NCI-H345 treated with DMSO at 0.1 percent for 48 hours (cell line): ENCODE data around the gene HYAL1.
A peak's percentile ranks its signal among the peaks of the same experiment; 100 is the strongest.
"Not testable (repeated sequence)": the region's sequence is repeated elsewhere in the genome, so short reads cannot be mapped to it uniquely, and the experiment has no call there.

Experiments used
- DNase-seq: peaks from one replicate; lab custom pipeline; 2025; ENCODE audit not compliant: unreplicated experiment; lab: John Stamatoyannopoulos, UW

Gene HYAL1

DNA sequence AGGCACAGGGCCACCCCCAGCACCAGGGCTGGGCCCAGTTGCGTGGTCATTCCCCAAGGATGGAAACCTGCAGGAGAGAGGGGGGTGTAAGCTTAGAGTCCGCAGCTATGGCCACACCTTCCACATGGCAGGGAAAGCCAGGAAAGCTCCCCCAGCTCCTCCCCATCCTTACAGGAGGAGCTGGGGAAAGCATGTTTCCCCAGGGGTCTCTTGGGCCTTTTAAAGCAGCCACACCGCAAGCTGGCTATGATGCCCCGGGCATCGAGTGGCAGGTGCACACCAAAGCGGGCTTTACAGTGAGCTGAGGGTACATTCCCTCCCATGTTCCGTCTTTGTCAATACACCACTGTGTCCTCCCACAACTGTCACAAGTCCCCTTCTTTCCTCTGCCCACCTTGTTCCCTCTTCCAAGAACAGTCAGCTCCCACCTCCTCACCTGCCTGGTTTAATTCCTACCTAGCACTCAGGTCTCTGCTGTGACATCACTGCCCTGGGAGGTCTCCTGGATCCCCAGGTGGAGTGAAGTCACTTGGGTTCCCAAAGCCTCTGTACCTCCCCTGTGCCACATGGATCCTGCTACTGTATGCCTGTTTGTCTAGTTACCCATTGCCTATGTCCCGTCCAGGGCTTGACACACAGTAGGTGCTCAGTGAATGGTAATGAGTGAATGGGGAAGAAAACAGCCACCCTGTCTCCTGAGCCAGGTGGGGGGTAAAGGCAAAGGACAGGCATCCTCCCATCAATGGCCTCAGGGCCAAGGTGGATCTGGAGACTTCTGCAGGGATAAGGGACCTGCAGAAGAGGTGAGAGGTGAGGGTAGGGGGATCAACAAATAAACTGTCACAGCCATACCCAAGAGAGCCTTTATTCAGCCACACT, 7.6 kb downstream of the HYAL1 start:
- DNase-seq = no peak

DNA sequence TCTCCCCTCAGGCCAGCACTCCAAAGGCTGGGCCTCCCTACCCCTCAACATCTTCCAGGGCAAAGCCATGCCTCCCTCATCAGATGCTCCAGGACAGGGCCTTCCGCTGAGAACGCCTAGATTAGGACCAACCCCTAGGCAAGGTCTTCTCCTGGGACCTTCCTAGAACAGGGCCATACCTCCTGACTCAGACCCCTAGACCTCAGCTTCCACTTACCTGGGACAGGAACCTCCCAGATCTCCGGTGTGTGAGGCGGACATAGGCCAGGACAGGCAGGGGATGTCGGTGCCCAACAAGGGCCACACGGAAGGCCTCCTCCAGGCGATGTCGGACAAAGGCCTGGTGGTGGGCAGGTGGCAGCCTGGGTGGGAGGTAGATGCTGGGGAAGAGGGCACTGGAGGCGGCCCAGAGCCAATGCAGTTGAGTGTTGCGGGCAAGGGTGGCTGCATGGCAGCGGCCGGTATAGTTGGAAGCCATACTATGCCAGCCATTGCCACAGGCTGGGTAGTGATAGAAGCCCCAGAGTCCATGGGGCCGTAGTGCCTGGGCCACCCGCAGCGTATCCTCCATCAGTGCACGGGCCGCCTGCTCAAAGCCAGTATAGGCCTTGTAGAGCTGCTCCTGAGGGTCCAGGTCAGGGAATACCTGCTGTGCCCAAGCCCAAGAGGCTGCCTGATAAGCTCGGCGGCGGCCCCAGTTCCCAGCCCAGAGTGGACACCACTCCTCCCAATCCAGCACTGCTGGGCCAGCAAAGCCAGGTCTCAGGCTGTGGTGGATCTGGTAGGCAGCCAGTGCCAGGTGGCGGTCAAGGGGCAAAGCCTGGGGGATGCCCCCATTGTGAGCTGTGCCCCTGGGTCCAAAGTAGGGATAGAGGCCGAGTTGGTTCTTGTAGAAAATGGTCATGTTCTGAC, 8.6 kb downstream of the HYAL1 start:
- DNase-seq = no peak

DNA sequence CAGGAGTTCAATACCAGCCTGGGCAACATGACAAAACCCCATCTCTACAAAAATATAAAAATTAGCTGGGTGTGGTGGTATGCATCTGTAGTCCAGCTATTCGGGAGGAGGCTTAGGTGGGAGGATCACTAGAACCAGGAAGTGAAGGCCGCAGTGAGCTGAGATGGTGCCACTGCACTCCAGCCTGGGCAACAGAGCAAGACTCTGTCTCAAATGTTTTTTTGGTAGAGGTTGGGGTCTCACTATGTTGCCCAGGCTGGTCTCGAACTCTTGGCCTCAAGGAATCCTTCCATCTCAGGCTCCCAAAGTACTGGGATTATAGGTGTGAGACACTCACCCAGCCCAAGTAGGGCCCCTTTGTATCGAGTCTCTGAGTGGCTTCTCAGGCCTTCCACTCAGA, 9.3 kb downstream of the HYAL1 start:
- no peak for DNase-seq

DNA sequence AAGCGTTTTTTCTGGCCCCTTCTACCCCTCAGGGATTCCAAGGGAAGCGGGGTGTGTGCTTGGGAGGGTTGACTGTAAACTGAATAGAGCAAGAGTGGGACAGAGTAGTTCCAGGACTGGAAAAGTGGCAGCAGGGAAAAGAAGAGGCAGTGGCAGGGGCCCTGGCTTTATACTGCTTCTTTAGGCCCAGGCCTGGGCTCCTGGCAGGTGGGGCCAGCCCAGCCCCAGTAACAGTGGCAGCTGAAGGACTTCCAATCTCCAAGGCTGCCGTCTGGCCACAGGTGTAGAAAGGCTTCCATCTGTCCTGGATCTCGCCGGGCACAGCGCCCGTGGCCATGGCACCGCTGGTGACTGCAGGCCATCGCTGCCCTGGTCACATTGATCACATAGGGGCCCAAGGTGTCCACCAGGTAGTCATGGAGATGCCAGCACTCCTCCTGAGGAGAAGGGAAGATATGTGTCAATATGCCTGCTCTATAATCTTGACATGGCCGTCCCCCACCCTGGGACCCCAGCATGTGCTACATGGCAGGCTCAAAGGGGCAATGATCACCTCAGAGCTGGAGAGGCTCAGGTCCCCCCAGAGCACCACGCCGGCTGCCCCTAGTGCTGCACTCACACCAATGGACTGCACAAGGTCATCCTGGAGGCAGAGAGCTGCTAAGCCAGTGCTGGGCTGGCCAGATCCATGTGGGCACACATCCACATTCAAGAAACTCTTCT, 10.1 kb downstream of the HYAL1 start:
- no peak for DNase-seq

DNA sequence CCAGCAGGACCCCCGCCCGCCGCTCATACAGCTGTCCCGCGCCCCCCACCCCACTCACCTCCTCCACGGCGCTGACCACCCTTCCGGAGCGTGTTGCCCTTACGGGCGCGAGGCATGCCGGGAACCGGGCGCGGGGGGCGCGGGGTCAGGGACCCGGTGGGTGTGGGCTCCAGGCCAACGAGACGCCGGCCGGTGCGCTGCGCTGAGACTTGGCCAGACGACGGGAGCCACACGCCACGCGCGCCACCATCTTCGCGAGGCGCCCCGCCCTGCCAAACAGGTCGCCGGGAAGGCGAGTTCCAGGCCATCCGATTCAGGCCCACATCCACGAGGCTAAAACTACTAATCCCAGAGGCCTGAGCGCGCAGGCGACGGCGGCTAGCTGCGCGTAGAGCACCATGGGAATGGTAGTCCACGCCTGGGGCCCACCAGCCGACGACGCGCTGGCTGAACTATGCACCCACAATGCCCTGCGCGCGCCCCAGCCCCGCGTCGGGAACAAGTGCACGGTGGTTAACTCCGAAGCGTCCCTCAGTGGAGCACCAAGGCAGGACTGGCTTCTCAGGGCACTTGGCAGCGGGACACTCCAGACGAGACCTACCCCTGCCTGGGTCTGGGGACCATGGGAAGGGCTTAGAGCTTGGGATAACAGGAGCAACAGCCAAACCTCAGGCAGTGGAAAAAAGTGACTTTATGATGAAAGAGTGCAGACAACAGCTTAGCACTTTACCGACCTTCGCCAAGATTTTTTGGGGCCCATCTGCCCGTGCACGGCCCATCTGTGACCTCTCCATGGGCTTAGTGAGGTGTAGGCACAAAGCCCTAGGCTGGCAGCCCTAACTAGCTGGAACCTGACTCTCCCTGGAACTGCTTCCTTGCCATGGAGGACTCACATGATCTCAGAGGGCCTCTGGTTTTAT, 11.0 kb downstream of the HYAL1 start, which contains the start of gene IFRD2:
IFRD2 (minus strand) TSS at position 271 of the 920 bp plus-strand sequence; CDS start at position 116, 155 bp downstream.
- DNase-seq = peak; percentile 87

DNA sequence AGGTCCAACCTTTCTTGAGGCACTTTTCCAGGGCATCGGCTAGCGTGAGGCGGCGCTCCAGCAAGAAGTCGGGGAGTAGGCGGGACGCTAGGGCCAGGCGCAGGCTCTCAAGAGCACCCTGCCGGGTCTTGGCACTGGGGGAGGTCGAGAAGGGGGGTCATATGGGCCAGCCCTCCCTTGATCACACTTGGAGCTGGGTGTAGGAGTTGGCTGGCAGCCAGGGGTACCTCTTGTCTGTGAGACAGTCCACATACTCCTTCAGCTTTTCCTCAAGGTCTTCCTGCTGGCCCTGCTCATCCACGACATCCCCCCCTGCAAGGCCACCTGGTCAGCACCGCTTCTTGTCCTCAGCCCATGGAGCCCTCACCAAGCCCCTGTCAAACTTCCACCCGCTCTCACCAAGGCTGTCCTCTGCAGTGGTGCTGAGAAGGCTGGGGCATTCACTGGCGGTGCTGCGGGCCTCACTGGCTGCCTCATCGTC, 13.2 kb downstream of the HYAL1 start:
- no peak for DNase-seq

DNA sequence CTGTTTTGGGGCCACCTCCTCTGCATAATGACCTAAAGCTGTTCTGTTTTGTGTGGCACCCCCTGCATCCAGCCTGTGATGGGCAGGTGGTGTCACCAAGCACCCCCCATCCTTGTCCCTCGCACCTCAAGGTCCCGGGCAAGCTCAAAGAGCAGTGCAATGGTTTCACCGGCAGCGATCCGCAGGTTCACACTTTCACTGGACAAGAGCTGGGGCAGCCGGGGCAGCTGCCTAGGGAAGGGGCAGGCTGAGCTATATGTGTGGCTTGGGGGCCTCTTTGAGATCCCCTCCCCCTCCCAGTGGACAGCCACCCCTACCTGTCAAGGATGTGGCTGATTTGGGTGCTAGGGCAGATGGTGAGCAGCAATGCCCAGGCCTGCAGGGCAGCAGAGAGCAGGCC, 14.2 kb downstream of the HYAL1 start:
- DNase-seq = no peak

DNA sequence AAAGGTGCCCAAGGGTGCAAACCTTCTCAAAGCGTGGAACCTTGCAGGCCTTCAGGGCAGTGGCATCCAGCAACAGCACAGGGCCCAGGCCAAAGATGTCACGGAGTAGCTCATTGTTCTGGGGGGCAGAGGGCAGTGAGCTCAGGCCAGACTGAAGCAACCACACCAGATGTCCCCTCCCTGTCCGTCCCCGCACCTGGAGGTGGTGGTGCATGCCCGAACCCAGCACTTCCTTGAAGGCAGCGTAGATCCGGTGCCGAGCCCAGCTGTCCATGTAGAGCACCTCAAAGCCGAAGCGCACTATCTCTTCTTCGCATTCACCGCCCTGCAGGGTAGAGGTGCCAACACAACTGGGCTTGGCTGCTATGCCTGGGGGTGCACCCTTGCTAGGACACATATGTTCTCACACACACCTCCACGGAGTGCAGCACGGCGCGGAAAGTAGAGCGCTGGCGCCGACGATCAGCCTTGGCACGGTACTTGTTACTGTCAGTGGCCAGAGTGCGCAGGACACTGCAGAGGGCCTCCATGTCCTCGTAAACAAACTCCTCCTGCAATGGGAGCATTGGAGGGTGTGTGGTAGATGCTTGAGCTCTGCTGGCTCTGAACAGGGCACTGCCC, 14.9 kb downstream of the HYAL1 start:
- no peak for DNase-seq

DNA sequence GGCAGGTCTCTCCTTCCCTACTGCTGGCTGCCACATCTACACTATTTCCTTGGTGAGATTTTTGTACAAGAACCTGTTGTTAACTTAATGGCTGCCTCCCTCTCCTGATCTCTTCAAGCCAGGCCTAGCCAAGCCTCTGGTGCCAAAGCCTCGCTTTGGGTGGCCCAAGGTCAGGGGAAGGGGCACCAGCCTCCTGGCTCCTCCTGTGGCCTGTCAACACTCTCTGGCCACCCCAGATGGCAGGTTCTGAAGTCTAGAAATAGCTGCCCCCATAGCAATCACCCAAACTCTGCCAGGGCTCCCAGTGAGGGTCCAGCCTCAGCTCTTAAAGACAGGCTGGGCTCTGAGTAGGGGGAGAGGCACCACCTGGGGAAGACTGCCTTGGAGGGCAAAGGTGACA, 16.1 kb downstream of the HYAL1 start:
- no peak for DNase-seq

DNA sequence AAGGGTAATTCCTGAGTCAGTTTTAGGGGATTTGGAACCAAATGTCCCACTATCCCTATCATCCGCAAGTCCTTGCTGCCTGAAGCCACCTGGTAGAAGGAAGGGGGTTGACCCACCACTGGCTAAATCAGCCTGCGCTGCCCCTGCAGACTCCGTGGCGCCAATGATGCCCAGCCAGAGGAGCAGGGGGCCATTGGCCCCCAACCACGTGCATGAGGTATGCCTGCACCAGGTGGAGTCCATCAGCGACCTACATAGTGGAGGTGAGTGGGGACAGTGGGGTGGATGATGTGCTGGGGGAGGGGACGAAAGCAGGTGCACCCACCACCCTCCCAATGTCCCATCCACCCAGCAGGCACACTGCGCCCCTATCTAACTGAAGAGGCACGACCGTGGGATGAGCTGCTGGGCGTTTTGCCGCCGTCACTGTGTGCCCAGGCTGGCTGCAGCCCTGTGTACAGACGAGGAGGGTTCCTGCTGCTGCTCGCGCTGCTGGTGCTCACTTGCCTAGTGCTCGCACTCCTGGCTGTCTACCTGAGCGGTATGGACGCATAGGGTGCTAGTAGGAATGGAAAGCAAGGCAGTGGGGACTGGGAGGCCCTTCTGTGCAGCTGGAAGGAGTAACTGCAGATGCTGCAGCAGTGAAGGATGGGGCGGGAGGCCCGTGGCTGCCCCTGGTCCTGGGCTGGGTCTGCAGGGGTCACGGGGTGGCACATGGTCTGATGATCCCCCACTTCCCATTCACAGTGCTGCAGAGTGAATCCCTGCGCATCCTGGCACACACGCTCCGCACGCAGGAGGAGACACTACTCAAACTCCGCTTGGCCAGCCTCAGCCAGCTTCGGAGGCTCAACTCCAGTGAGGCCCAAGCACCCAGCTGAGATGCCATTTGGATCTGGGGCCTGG, 16.8 kb downstream of the HYAL1 start:
- DNase-seq = no peak

DNA sequence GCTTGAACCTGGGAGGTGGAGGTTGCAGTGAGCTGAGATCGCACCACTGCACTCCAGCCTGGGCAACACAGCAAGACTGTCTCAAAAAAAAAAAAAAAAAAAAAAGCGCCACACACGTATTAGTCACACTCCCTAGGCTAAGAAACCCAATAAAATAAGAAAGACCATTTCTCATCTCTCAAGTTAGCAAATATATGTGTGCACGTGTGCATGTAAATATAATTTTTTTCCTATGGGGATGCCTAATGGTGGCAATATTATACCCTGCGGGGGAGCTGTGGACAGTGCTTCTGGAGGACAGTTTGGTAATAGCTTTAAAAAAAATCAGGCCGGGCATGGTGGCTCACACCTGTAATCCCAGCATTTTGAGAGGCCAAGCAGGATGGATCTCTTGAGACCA, 19.3 kb downstream of the HYAL1 start:
- not testable (repeated sequence) for DNase-seq

DNA sequence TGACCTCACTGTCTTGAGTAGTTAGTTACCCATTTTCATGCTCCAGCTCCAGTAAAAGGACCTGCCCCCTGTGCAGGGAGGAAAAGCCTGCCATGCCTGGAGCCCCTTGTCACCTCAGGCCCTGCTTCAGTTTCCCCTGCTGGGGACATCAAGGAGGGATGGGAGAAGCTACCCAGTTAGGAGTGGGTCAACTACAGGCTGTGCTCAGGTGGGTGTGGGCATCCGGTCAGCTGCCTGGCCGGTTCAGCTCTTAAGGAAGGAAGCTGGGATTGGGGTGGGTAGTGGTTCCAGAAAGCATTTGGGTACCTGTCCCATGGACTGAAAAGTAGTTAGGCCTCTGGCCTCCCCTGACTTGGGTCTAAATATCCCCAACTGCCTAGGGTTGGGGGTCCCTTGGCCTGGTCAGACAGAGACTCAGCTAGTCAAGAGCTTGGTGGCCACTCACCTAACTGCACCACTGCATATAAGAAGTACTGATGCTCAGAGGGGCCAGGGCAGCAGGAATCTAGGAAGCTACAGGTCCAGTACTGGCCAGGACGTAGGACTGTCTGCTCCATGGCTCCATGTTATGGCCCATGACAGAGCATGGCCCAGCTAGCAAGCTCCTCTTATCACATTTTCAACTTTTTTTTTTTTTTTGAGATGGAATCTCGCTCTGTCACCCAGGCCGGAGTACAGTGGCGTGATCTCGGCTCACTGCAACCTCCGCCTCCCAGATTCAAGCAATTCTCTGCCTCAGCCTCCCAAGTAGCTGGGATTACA, 23.9 kb downstream of the HYAL1 start:
- no peak for DNase-seq

DNA sequence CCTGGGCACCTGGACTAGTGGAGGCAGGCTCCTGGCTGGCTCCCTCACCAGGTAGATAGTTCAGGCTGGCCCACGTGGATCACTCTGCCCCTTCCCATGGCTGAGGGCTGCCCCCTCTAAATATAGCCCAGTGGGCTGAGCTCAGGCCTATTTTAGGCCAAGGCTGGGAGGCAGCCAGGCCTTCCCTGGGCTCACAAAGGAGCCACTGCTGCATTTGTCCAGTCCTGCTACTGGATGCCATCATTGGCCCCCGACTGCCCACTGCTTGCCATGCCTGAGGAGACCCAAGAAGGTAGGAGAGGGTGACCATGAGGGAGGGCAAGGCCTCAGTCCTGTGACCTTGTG, 24.5 kb downstream of the HYAL1 start, which contains the start of gene LSMEM2:
LSMEM2 (plus strand) TSS at position 208 of the 345 bp plus-strand sequence; CDS start at position 235, 27 bp downstream.
- no peak for DNase-seq

DNA sequence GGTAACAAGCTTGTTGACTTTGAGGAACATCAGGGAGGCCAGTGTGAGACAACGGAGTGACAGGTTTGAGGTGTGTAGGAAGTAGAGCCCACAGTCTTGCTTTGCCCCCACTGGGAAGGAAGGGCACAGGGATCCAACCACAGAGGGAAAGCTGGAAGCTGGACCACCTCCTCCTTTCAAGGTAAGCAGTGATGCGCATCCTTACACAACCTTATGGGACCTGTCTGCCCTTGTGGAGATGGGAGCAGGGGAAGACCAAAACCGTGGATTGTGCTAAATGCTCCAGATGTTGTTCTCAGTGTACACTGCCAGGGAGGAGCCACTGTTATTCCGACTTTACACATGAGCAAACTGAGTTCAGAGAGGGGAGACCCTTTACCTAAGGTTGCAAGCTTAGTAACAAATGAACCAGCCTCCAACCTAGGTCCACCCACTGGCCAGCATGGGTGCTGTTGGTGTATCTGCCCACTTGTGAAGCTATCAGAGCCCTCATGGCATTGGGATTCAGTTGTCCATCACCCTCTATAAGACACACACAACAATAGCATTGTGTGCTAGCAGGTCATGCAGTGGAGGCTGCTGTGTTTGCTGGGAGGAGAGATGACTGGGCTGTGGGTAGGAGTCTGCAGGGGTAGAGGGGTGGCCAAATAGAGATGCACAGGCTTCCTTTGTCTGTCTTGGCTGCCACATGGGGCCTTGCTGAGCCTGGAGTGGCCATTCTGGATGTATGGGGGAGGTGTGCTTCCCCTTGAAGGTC, 25.1 kb downstream of the HYAL1 start:
- DNase-seq = no peak

DNA sequence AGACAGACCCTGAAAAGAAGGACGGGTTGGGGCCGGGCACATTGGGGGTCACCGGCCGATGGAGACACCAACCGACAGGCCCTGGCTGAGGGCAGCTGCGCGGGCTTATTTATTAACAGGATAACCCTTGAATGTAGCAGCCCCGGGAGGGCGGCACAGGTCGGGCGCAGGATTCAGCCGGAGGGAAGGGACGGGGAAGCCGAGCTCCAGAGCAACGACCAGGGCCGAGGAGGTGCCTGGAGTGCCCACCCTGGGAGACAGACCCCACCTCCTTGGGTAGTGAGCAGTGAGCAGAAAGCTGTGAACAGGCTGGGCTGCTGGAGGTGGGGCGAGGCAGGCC, 26.6 kb downstream of the HYAL1 start:
- no peak for DNase-seq

DNA sequence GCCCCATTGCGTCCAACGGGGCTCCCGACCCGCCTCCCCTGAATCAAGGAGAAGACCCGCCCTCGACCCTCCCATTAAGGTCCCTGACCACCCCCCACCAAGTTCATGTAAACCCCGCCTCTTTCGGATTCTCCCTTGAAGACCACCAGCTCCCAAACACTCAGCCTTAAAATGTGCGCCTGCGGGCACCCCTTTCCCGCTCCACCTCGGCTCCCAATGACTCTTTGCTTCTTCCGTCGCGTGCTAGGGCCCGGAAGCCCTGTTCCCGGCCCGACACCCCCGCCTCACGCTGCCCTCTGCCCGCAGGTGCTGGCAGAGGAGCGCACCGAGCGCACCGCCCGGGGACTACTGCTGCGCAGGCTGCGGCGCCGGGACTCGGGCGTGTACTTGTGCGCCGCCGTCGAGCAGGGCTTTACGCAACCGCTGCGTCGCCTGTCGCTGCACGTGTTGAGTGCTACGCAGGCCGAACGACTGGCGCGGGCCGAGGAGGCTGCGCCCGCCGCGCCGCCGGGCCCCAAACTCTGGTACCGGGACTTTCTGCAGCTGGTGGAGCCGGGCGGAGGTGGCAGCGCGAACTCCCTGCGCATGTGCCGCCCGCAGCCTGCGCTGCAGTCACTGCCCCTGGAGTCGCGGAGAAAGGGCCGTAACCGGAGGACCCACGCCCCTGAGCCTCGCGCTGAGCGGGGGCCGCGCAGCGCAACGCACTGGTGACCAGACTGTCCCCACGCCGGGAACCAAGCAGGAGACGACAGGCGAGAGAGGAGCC, 27.2 kb downstream of the HYAL1 start:
- DNase-seq = no peak
